PC-9 (cell line): ENCODE results near the gene CAMTA1. TPM values are rescaled to one million over a fixed set of nuclear protein-coding genes. Genes with fewer than 3 reads are reported as not detected.

Source experiments
- BruUV-seq: library from RNA; stranded (reverse); fragments of 400-500 nt; replicated peaks from 2 replicates; lab custom pipeline; 2021; lab: Mats Ljungman, UMichigan
- CTCF ChIA-PET: fragments of 300-600 bp; sonication (Branson Sonifier 250); formaldehyde crosslinking; loops from one replicate; lab custom pipeline; 2022; ENCODE audit warnings: antibody characterized with exemption; lab: Charles Lee
- POLR2A ChIA-PET: fragments of 300-600 bp; sonication (Branson Sonifier 250); formaldehyde crosslinking; loops from one replicate; lab custom pipeline; 2022; ENCODE audit warnings: antibody characterized with exemption; ENCODE audit not compliant: unreplicated experiment; lab: Charles Lee
- DNase-seq, 2 experiments: peaks; one replicate each; pipeline versions ENCODE4 v3.0.0 to v3.0.0-alpha.2; 2015 to 2022; ENCODE audit warnings: mixed read lengths in 1 of 2
- H2AFZ ChIP-seq: fragments of 200-600 bp; sonication (generic); 2 replicates; pipeline ENCODE4 v1.8.1; 2017; ENCODE audit warnings: antibody characterized with exemption
- H3F3A ChIP-seq: fragments of 200-600 bp; sonication (generic); 2 replicates; pipeline ENCODE4 v1.8.1; 2017; ENCODE audit warnings: antibody characterized with exemption, mild to moderate bottlenecking, low read depth; ENCODE audit not compliant: insufficient read depth
- H3K27ac ChIP-seq: fragments of 200-600 bp; sonication (generic); 2 replicates; pipeline ENCODE4 v1.6.1; 2016; ENCODE audit warnings: mixed run types
- H3K27me3 ChIP-seq: fragments of 200-600 bp; sonication (generic); 2 replicates; pipeline ENCODE4 v1.6.1; 2016; ENCODE audit warnings: low read depth, mixed run types; ENCODE audit not compliant: insufficient read depth
- H3K36me3 ChIP-seq: fragments of 200-600 bp; sonication (generic); 2 replicates; pipeline ENCODE4 v1.6.1; 2016; ENCODE audit warnings: low read depth, mixed run types
- H3K4me1 ChIP-seq: fragments of 200-600 bp; sonication (generic); replicated peaks from 2 replicates; pipeline ENCODE4 v1.6.1; 2016; ENCODE audit warnings: mixed run types; ENCODE audit not compliant: insufficient read depth
- H3K4me2 ChIP-seq: fragments of 200-600 bp; sonication (generic); 2 replicates; pipeline ENCODE4 v1.6.1; 2017; ENCODE audit warnings: mixed run types
- H3K4me3 ChIP-seq: fragments of 200-600 bp; sonication (generic); 2 replicates; pipeline ENCODE4 v1.6.1; 2016; ENCODE audit warnings: mixed run types
- H3K79me2 ChIP-seq: fragments of 200-600 bp; sonication (generic); 2 replicates; pipeline ENCODE4 v1.6.1; 2017; ENCODE audit warnings: low read depth, mixed run types
- H3K9me2 ChIP-seq: fragments of 200-600 bp; sonication (generic); 2 replicates; pipeline ENCODE4 v1.8.1; 2017; ENCODE audit warnings: mild to moderate bottlenecking; ENCODE audit not compliant: insufficient read depth
- H3K9me3 ChIP-seq: fragments of 200-600 bp; sonication (generic); 2 replicates; pipeline ENCODE4 v1.8.1; 2016; ENCODE audit warnings: low read depth; ENCODE audit not compliant: insufficient read depth
- H4K20me1 ChIP-seq: fragments of 200-600 bp; sonication (generic); 2 replicates; pipeline ENCODE4 v1.8.1; 2017; ENCODE audit not compliant: insufficient read depth
- CTCF ChIP-seq: fragments of 200-600 bp; sonication (generic); conservative IDR thresholded peaks from 2 replicates; pipeline ENCODE4 v1.6.1; 2017; ENCODE audit warnings: mixed run types, antibody characterized with exemption, mild to moderate bottlenecking, moderate library complexity
- EZH2 ChIP-seq: fragments of 200-600 bp; sonication (generic); IDR thresholded peaks from 2 replicates; pipeline ENCODE4 v1.8.0; 2017; ENCODE audit warnings: antibody characterized with exemption, low read depth
- intact Hi-C: fragments of 100-400 bp; cut with micrococcal nuclease; formaldehyde crosslinking; loops from one replicate; pipeline ENCODE4 v1.10.0; 2022; ENCODE audit not compliant: unreplicated experiment
- total RNA-seq: library from RNA; stranded (reverse); gene quantifications from 2 replicates; pipeline ENCODE4 v1.2.3, GENCODE V29; 2021

Gene CAMTA1
- total RNA-seq, 1 experiment from 2014 or later: 72.3 TPM

- no peak overlapping the region for H3K27ac ChIP-seq
- BruUV-seq: no TSS peak
- DNase-seq: no peak
- no peaks in the 10 kb centered on the region for H3K4me1 ChIP-seq
- peaks cover 10% of the 10 kb centered on the region for H3F3A ChIP-seq
- ChIA-PET POLR2A (no interaction called here), CTCF (no interaction called here)
- H3K4me2 ChIP-seq: no peak overlapping the region
- no peaks in the 10 kb centered on the region for H4K20me1 ChIP-seq
- H3K9me3 ChIP-seq: no peaks in the 10 kb centered on the region
- H3K4me3 ChIP-seq: no peak overlapping the region
- intact Hi-C loops: no loop called here
- no peak for TF ChIP-seq EZH2
- no peak for TF ChIP-seq CTCF
- no peak overlapping the region for H2AFZ ChIP-seq
- H3K79me2 ChIP-seq: no peaks in the 10 kb centered on the region
- H3K36me3 ChIP-seq: no peaks in the 10 kb centered on the region
- H3K9me2 ChIP-seq: no peaks in the 10 kb centered on the region
- peaks cover 44% of the 10 kb centered on the region for H3K27me3 ChIP-seq
Measured at GRCh38 chr1:7103361-7103782, 318.1 kb downstream of the CAMTA1 start.

- TF ChIP-seq CTCF: no peak
- no peak for TF ChIP-seq EZH2
- Histone ChIP-seq H3K79me2 (no peaks in the 10 kb centered on the region), H4K20me1 (no peaks in the 10 kb centered on the region), H3K4me3 (no peak overlapping the region), H3K36me3 (no peaks in the 10 kb centered on the region), H3K4me2 (no peak overlapping the region), H3K9me3 (no peaks in the 10 kb centered on the region), H3K27me3 (peaks cover 44% of the 10 kb centered on the region), H3K27ac (no peak overlapping the region), H3F3A (peaks cover 10% of the 10 kb centered on the region), H2AFZ (no peak overlapping the region), H3K9me2 (no peaks in the 10 kb centered on the region), H3K4me1 (no peaks in the 10 kb centered on the region)
- intact Hi-C loops: no loop called here
- POLR2A ChIA-PET: no interaction called here
- DNase-seq: no peak
- BruUV-seq: no TSS peak
- CTCF ChIA-PET: no interaction called here
Measured at GRCh38 chr1:7103874-7104273, 318.6 kb downstream of the CAMTA1 start.

- intact Hi-C loops: no loop called here
- TF ChIP-seq CTCF (no peak), EZH2 (no peak)
- Histone ChIP-seq H3F3A (peaks cover 10% of the 10 kb centered on the region), H3K9me2 (no peaks in the 10 kb centered on the region), H2AFZ (no peak overlapping the region), H3K9me3 (no peaks in the 10 kb centered on the region), H3K36me3 (no peaks in the 10 kb centered on the region), H4K20me1 (no peaks in the 10 kb centered on the region), H3K4me2 (no peak overlapping the region), H3K79me2 (no peaks in the 10 kb centered on the region), H3K4me3 (no peak overlapping the region), H3K4me1 (no peaks in the 10 kb centered on the region), H3K27me3 (peaks cover 44% of the 10 kb centered on the region), H3K27ac (no peak overlapping the region)
- ChIA-PET CTCF (interaction anchor here (0.7 kb wide), 1 partner anchor 932 kb away, joined by 3 read pairs; no protein-coding TSS in a partner anchor), POLR2A (no interaction called here)
- no TSS peak for BruUV-seq
- DNase-seq: no peak
Measured at GRCh38 chr1:7104339-7104738, 319.1 kb downstream of the CAMTA1 start.
